GM19023 (cell line): ENCODE data around the gene RFTN2.
"Not testable (repeated sequence)": the region's sequence is repeated elsewhere in the genome, so short reads cannot be mapped to it uniquely, and the experiment has no call there.

ENCODE experiments used
- ATAC-seq: cut with Tn5 transposase; IDR thresholded peaks from one replicate; pipeline ENCODE4 v1.9.1; 2021; ENCODE audit warnings: mild to moderate bottlenecking, moderate library complexity; ENCODE audit not compliant: unreplicated experiment

Gene RFTN2

DNA sequence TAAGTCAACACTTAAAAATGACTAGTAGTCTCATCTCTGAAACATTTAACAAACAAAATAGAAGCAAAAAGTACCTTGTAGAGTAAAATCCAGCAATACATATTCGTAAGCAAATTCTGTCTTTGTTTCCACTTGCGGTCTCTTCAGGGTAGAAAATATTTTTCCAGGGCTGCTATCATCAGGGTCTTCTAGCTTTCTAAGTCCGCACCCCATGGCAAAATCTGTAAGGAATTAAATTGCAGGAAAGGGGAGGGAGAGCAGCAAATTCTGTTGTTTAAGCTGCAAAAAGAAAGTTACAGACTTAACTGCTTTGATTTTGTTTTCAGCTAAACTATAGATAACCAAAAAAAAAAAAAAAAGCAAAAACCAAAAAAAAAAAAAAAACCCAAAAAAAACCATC lies at the start of gene RFTN2:
RFTN2 (minus strand) TSS at position 342 of the 400 bp plus-strand sequence; CDS start at position 213, 129 bp downstream.
- no peak for ATAC-seq

- ATAC-seq = no peak
Measured at GRCh38 chr2:197717863-197718262, 42.5 kb upstream of the RFTN2 start.

GRCh38 chr2:197713271-197713670 lies 37.9 kb upstream of the RFTN2 start:
- no peak for ATAC-seq

- ATAC-seq = no peak
Measured at GRCh38 chr2:197711578-197711977, 36.2 kb upstream of the RFTN2 start.

DNA sequence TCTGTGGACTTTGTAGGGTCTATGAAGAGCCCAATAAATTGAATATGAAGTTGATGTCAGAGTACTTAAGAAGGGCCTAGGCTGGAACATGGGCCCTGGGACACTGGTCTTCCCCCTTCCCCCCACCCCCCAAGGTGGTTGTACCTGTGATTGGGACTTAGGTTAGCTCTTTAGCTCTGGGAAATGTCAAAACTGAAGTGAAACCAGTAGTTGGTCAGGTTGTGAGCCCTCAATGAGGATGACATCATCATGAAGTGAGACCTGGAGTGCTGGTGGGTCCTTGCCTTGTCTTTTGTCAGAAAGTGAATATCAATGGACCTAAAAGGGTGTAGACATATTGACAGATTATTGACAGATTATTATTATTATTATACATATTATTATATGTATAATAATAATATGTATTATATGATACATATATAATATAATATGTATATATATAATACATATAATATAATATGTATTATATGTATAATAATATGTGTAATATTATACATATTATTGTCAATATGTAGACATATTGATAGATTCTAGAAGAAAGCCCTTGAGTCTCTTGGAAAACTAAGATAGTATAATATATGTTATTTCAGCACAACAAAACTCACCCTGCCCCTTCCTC lies 35.1 kb upstream of the RFTN2 start:
- peak; percentile 62 for ATAC-seq

GRCh38 chr2:197709140-197709539 lies 33.8 kb upstream of the RFTN2 start:
- not testable (repeated sequence) for ATAC-seq

DNA sequence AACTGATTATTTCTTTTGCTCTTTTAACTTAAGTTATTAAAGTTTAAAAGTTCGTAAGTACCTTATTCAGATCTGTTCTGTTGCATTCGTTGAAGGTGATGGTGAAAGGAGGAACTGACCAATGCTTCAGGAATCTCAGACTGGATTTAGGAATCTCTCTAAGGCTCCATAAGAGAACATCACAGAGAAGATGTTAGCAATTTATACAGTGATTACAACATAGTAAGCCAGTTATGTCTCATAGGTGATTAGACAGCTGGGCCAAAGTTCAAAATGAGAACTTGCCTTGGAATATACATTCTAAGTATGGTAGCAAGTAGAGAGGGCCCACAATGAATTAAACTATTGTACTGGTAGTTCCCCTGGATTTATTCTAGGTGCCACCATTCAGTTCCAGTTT lies 32.9 kb upstream of the RFTN2 start:
- no peak for ATAC-seq

DNA sequence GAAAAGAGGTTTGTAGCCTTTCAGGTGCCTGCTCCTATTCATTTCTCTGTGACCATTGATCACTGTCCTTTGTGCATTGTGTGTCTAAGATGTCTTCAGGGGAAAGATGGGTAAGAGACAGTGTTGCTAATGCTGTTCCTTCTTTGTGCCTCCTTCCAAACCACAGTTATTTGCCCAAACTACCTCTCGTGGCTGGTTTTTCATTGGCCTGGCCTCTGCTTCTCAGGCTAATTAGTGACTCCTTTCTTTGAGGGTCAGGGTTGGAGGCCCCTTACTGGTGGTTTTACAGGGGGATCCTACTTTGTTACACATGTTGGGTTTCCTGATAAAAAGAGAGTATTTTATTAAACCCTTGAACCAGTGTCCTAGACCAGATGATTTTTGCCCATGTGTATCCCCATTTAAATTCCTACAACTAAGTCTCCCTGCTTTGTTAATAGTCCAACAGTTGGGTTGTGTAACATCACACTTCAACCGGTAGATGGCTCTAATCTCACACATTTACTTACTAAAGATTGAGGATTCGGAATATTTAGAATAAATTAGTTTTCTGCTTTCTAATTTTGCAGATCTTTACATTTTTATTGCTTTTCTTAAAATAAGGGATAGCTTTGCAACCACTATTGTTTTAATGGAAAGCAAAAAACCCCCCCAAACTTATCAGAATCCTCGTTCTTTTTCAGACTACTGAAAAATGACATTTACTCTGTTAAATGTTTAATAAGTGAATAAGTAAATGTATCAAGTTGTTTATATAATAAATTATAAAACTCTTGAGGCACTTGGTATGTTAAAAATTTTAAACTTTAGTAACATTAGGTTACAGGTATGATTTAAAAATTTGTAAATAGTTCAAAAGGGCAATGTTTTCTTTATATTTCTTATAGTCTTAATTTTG lies 32.2 kb upstream of the RFTN2 start:
- ATAC-seq = no peak

GRCh38 chr2:197706839-197707207 lies 31.4 kb upstream of the RFTN2 start:
- ATAC-seq = no peak

DNA sequence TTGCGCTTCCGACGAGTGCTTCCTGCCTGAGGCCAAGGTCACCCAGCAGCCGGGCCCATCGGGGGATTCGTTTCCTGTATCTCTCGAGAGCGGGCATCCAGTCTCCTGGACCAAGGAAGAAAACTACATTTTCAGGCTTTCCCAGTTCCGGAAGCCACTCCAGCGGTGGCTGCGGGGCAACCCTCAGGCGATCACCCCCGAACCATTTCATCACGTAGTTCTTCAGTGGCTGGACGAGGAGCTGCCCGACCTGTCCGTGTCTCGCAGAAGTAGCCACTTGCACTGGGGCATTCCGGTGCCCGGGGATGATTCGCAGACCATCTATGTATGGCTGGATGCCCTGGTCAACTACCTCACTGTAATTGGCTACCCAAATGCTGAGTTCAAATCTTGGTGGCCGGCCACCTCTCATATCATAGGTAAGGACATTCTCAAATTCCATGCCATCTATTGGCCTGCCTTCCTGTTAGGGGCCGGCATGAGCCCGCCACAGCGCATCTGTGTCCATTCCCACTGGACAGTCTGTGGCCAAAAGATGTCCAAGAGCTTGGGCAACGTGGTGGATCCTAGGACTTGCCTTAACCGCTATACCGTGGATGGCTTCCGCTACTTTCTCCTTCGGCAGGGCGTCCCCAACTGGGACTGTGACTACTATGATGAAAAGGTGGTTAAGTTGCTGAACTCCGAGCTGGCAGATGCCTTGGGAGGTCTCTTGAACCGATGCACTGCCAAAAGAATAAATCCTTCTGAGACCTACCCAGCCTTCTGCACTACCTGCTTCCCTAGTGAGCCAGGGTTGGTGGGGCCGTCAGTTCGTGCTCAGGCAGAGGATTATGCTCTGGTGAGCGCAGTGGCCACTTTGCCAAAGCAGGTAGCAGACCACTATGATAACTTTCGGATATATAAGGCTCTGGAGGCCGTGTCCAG lies 30.8 kb upstream of the RFTN2 start:
- ATAC-seq = no peak

- ATAC-seq = peak; percentile 88
Measured at GRCh38 chr2:197705121-197705911, 29.9 kb upstream of the RFTN2 start, which contains the start of gene MARS2. MARS2 (plus strand) TSS chr2:197705369; CDS start chr2:197705406, 37 bp downstream.

- peak; percentile 33 for ATAC-seq
Measured at GRCh38 chr2:197704434-197705120, 29.2 kb upstream of the RFTN2 start.

DNA sequence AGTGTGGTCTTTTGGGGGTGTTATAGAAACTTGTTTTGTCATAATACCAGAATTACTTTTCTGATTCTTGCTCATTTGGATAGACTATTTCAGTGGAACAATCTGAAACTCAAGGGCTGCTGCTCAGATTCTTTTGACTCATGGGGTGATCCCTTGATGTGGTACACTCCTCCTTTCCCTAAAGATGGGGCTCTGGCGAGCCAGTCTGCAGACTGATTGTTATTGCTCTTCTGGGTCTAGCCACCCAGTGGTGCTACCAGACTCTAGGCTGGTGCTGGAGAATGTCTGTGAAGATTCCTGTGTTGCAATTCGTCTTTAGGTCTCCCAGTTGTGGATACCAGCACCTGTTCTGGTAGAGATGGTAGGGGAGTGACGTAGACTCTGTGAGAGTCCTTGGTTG lies 25.6 kb upstream of the RFTN2 start:
- no peak for ATAC-seq

DNA sequence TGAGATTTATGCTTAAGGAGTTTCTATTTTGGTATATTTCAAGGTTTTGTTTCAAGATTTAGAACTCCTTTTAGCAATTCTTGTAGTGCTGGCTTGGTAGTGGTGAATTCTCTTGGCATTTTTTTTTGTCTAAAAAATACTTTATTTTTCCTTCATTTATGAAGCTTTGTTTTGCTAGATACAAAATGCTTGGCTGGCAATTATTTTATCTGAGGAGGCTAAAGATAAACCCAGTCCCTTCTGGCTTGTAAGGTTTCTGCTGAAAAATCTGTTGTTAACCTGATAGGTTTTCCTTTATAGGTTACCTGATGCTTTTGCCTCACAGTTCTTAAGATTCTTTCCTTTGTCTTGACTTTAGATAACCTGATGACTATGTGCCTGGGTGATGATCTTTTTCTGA lies 24.3 kb upstream of the RFTN2 start:
- not testable (repeated sequence) for ATAC-seq

DNA sequence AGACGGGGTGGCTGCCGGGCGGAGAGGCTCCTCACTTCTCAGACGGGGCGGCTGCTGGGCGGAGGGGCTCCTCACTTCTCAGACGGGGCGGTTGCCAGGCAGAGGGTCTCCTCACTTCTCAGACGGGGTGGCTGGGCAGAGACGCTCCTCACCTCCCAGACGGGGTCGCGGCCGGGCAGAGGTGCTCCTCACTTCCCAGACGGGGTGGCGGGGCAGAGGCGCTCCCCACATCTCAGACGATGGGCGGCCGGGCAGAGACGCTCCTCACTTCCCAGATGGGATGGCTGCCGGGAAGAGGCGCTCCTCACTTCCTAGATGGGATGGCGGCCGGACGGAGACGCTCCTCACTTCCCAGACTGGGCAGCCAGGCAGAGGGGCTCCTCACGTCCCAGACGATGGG lies 21.2 kb upstream of the RFTN2 start:
- ATAC-seq = not testable (repeated sequence)

DNA sequence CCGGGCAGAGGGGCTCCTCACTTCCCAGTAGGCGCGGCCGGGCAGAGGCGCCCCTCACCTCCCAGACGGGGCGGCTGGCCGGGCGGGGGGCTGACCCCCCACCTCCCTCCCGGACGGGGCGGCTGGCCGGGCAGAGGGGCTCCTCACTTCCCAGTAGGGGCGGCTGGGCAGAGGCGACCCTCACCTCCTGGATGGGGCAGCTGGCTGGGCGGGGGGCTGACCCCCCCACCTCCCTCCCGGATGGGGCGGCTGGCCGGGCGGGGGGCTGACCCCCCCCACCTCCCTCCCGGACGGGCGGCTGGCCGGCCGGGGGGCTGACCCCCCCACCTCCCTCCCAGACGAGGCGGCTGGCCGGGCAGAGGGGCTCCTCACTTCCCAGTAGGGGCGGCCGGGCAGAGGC lies 20.6 kb upstream of the RFTN2 start:
- ATAC-seq = not testable (repeated sequence)

DNA sequence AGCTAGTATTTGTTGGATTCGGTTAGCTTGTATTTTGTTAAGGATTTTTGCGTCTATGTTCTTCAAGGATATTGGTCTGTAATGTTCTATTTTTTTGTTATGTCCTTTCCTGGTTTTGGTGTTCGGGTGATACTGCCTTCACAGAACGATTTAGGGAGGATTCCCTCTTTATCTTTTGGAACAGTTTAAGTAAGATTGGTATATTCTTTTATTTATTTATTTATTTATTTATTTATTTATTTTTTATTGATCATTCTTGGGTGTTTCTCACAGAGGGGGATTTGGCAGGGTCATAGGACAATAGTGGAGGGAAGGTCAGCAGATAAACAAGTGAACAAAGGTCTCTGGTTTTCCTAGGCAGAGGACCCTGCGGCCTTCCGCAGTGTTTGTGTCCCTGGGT lies 19.8 kb upstream of the RFTN2 start:
- ATAC-seq = not testable (repeated sequence)

DNA sequence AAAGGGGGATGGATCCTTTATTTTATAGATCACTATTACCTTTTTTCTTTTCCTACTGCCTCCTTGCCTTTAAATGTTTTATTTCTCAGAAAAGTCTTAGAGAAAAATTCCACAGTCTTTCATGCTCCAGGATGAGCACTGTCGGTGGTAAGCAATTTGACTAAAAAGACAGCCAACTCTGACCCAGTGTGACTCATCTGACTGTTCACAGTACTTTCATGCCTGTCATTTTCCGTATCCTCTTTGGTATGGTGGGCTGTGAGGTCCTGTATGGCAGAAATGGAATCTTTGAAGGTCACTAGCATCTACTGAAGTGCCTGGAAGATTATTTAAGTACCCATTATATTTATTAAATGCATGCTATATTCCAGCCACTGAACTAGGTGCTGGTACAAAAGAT lies 2.1 kb upstream of the RFTN2 start:
- ATAC-seq = no peak

GRCh38 chr2:197677056-197677455 lies 1.7 kb upstream of the RFTN2 start:
- no peak for ATAC-seq

- no peak for ATAC-seq
Measured at GRCh38 chr2:197675711-197676188, 363 bp upstream of the RFTN2 start.
